ENCODE data around the gene KIAA0930.
"Not testable (repeated sequence)": the region's sequence is repeated elsewhere in the genome, so short reads cannot be mapped to it uniquely, and the experiment has no call there.

The KIAA0930 gene

DNA sequence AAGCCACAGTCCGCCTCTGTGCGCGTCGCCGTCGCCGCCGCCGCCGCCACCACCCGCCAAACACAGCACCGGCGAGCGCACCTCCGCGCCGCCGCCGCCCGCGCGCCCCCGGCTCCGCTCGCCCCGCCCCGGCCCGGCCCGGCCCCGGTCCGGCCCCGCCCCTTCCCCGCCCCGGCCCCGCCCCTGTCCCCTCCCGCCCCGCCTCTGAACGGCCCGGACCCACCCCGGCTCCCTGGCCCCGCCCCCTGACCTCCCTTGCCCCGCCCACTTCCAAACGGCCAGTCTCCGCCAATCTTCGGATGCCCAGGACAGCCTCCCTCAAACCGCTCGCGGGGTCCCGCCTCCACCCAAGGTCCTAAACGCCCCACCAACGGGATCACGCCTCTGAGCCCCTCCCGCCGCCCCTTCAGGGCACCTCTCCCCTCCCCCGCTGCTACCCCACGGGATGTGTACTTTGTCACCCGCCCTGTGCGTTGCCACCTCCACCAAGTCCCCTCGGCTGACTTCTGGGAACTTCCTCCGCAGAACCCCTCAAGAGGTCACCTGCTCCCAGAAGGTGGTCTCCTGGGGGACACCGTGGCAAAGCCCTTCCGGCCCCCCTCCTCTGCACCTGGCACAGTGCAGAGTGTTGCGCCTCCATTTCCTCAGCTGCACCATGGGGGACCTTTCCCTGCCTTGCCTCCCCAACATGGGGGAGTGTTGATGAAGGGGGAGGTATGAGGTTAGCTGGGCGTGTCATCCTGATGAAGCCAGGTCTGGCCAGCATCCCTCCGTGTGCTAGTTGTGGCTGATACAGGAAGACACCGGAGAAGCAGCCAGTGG is at the start of gene KIAA0930:
Gene KIAA0930, minus strand, starts transcription at position 85 of the 822 bp plus-strand sequence. CDS start 191 bp downstream, outside the sequence.
- DNase-seq (ENCODE audit: low read depth, low spot score): no peak

DNA sequence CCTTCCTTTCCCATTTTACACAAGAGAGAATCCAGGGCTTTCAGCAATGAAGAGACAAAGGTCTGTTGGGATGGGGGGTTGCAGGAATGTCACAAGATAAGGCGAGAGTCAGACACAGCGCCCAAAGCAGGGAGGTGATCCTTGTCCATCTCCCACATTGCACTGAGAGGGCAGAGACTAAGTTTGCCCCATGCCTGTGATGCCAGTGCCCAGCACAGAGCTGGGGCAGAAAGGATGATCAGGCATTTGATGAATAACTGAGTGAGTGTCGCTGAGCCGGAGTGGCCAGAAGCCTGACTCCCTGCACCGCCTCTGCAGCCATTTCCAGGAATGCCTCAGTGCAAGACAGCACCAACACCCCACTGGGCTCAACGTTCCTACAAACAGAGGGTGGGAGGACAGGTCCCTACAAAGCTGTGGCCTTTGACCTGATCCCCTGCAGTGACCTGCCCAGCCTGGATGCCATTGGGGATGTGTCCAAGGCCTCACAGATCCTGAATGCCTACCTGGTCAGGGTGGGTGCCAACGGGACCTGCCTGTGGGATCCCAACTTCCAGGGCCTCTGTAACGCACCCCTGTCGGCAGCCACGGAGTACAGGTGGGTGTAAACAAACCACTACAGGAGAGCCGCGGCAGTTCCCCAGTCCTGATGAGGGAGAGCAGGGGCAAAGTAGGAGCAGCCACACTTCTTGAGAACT is 46.3 kb upstream of the KIAA0930 start:
- no peak for DNase-seq (ENCODE audit: low read depth, low spot score)

DNA sequence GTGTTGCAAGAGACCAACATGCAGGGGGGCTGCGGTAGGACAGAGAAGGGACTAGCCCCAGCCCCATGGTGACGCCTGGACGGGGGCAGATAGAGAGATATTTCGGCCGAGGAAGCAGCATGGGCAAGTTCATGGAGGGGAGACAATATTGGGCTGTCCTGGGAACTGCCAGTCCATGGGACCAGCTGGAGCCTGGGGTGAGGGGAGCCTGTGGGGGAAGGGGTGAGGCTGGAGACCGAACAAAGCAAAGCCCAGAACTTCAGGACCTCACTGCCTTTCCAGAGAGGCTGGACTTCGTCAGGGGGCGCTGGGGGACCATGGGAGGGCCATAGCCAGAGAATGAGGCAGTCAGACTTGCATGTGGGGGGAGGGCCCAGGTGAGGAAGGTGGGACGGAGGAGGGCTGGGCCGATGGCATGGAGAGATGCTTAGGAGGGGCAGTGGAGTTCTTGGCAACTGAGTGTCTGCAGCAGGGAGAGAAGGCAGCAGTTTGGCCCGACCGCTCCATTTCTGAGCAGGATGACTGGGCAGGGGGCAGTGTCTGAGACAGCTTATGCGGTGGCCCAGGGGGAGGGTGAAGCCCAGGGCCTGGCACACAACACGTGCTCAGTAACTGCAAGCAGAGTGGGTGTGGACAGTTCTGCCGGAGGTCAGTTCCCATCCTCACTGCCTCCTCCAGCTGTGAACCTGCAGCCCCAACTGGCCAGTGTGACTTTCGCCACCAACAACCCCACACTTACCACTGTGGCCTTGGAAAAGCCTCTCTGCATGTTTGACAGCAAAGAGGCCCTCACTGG is 44.8 kb upstream of the KIAA0930 start:
- no peak for DNase-seq (ENCODE audit: low read depth, low spot score)

DNA sequence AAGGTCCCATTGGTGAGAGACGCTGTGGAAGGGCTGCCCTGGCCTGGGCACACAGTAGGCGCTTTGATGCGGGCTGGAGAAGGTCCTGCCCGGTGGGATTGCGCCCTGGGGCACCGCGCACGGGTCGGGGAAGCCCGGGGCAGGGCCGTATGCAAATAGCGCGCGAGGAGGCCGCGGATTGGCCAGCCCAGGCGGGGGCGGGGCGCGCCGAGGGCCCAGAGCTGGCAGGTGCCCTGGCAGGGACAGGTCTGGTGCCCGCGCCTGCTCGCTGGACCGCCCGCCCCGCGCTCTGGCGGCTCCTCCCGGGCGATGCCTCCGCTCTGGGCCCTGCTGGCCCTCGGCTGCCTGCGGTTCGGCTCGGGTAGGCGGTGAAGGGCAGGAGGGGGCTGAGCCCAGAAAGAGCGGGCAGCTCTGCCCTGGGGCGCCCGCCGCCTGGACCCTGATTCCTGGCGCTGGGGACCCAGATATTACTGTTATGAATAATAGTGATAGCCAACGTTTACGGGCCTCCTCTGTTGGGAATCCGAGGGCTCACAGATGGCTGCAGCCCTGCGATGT is 44.1 kb upstream of the KIAA0930 start, which contains the start of gene UPK3A:
Gene UPK3A, plus strand, starts transcription at position 245 of the 558 bp plus-strand sequence. Its CDS starts 65 bp downstream, at position 310.
- no peak for DNase-seq (ENCODE audit: low read depth, low spot score)

DNA sequence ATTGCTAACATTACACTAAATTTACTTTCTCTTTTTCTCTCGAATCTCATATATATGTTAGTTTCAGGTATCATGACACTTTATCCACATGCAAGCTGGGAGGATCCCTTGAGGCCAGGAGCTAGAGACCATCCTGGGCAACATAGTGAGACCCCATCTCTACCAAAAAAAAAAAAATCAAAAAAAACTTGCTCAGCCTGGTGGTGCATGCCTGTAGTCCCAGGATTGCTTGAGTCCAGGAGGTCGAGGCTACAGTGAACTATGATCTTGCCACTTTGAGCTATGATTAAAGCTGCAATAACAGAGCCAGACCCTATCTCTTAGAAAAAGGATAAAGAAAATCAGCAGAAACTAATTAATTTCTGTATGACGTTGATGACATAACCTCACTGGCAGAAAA is 40.3 kb upstream of the KIAA0930 start:
- no peak for DNase-seq (ENCODE audit: low read depth, low spot score)

DNA sequence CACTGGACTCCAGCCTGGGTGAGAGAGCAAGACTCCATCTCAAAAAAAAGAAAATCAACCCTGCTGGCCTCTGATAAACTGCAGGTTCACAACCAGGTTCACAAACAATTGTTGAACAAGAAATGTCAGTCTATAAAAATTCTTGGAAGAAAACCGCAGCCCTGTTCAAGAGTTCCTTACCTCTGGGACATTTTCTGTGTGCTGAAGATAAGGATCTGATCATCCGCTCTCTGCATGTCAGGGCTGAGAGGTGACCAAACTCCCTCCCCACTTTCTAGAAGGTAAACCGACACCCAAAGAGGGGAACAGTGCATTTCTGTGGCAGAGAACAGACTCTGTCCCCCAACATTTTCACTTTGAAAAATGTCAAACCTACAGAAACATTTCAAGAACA is 39.9 kb upstream of the KIAA0930 start:
- no peak for DNase-seq (ENCODE audit: low read depth, low spot score)

DNA sequence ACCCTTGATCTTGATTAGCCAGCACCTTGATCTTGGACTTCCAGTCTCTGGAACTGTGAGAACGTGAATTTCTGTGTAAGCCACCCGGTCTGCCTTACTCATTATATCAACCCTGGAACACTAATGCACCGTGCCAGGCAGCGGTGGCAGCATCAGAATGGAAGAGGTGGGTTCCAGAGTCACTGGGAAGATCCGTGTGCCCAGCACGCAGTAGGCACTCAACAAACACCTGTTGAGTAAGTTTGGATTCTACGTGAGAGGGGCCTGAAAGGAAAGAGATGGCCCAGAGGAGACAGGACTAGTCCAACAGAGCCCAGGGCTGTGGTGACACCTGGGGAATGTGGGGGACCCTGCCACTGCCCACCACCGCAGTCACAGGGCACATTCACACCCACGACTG is 37.4 kb upstream of the KIAA0930 start:
- DNase-seq (ENCODE audit: low read depth, low spot score): no peak

DNA sequence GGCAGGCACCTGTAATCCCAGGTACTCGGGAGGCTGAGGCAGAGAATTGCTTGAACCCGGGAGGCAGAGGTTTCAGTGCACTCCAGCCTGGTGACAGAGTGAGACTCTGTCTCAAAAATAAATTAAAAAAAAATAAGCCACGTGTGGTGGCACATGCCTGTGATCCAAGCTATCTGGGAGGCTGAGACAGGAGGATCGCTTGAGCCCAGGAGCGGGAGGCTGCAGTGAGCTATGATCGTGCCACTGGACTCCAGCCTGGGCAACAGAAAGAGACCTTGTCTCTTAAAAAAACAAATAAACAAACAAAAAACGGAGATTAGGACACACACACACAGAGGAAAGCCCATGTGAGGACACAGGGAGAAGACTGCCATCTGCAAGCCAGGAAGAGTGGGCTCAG is 37.0 kb upstream of the KIAA0930 start:
- DNase-seq (ENCODE audit: low read depth, low spot score): not testable (repeated sequence)

DNA sequence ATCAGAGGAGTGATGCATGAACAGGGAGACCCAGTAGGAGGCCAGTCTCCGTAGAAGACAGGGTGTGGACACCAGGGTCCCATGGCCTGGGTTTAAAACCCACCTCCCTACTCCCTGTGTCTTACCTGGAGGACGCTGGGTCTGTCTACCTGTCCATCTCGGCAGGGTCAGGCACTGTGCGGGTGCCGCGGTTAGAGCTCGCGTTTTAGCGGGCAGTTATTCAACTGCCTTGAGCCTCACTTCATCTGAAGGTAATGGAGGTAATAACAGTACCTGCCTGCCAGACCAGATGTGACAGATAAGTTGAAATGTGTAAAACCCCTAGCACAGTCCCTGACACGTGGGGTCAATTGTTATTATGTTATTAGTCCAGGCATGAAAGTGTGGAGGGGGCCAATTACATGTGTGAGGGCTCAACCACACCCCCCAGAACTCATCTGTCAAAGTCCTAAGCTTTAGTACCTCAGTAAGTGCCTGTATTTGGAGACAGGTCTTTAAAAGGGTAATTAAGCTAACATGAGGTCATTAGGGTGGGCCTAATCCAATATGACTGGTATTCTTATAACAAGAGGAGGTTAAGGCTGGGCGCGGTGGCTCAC is 35.9 kb upstream of the KIAA0930 start:
- no peak for DNase-seq (ENCODE audit: low read depth, low spot score)

DNA sequence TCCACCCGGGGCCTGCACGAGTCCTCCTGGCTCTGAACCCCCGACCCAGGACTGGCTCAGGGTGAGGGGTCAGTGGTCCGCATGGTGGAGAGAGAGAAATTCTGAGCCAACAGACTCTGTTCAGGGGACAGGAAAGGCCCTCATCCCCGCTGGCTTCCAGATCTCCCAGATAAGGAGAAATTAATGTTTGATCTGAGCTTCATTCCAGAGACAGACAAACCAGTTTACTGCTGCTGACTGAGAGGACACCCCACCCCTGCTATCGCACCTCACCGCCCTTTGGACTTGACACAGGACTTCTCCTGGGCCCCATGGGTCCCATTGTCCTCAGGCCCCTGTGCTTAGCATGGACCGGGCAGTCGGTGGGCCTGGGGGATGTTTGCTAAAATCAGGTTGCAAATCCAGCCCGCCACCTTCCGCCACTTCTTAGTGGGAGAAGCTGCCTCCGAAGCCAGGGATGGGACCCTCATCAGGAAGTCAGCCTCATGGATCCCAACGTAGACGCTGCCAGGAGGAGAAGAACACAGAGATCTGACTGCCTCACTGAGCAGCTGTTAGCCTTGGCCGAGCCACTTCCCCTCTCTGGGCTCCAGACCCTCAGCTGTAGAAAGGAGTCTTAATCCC is 32.9 kb upstream of the KIAA0930 start:
- no peak for DNase-seq (ENCODE audit: low read depth, low spot score)

DNA sequence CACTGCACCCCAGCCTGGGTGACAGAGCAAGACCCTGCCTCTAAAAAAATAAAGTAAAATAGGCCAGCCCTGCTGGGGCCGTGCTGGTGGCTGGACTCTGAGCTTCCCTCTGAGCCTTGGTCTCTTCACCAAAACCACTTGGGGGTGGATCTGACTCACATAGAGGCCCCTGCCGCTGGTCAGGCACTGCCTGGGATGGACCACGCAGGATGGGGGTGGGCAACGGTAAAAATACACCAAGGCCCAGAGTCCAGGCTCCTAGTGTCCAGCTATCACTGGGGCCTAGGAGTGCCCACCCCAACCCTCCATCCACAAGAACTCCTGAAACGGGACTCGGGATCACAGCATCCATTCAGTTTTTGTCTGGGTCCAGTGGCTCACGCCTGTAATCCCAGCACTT is 31.8 kb upstream of the KIAA0930 start:
- DNase-seq (ENCODE audit: low read depth, low spot score): no peak

DNA sequence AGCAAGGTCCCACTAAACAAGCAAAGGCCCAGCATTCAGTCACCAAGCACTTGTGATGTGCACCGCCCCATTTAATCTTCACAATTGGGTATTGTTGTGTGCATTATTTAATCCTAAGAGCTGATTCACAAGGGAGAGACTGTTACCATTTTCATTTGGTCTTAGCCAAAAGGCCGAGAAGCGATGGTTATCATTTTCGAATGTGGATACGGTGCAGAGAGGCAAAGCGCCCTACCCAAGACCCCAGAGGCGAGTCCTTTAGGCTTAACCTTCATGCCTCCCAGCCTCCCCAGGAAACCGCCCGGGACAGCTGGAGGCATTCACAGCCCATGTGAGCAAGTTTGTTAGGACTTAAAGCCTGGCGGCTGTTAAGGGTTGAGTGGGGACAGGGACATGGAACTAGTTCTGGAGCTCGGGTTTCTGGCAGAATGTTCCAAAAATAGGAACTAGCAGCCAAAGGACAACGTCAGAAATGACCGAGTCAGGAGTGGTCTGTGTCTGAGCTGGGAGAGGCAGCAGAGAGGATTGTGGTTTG is 31.0 kb upstream of the KIAA0930 start:
- DNase-seq (ENCODE audit: low read depth, low spot score): no peak

DNA sequence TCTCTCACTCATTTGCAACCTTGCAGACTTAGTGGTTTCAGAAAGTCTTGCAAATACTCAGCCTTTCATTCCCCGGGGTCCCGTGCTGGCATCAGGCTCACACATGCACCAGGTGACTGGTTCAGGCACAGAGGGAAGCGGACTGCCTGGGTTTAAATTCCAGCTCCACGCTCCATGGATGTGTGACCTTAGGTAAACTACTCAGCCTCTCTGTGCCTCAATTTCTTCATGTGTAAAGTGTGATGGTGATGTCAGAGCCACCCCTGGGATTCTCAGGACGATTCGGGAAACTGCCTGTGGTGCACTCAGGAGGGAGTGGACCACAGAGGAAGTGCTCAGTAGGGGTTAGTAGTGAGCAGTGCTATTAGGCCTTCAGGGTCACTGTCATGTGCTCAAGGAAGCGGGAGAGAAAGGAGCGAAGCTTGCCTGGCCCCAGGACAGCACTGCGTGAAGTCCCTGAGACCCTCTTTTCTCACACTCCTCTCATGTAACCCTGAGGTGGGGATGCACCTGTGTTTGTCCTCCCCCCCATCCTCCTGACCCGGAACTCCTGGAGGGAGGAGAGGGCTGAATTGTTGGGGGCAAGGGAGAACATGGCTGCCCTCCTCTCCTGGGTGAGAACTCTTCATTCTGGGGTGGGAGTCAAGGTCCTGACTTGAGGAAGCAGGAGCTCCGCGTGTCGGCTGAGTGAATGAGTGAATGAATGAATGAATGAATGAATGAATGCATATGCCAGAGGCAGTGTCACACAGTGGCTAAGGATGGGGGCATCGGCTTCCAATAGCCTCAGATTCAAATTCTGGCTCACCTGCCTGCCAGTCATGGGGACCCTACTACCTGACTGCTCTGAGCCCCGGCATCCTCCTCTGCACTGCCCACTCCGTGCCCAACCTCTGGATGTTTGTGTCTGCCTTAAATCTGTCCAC is 29.7 kb upstream of the KIAA0930 start:
- DNase-seq (ENCODE audit: low read depth, low spot score): no peak

DNA sequence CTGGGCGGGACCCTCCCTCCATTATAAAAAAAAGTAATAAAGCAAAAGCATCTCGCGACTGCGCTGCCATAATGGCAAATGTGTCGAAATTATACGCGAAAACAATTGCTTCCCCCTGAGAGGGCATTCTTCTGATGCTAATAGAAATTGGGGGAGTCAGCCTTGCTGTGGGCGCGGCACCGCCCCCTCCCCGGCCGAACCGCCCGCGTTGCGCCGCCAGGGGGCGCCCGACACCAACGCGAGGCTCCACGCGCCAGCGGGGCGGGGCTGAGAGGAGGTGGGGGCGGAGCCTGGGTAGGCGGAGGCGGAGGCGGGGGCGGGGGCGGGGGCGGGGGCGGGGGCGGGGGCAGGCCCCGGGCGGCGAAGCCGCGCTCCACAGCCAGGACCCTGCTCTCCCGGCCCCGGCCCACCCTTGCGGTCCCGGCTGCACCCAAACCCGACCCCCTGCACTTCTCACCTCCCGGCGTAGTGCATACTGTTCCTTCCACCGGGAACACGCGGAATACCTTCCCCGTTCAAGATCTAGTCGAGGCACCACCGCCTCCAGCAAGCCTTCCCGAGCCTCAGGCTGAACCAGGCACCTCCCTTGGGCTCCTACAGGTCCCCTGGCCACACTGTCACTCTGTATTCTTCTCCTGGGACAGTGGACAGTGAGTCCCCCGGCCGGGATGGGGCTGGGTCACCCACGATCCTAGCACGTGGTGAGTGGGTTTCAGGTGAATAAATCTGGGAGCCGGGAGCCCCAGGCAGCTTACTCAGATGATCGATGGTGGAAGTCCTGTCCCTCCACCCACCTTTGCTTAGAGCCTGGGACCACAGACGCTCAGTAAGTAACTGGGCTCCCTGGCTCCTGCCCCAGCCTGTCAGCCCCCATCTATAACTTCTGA is 28.5 kb upstream of the KIAA0930 start:
- DNase-seq (ENCODE audit: low read depth, low spot score): no peak

DNA sequence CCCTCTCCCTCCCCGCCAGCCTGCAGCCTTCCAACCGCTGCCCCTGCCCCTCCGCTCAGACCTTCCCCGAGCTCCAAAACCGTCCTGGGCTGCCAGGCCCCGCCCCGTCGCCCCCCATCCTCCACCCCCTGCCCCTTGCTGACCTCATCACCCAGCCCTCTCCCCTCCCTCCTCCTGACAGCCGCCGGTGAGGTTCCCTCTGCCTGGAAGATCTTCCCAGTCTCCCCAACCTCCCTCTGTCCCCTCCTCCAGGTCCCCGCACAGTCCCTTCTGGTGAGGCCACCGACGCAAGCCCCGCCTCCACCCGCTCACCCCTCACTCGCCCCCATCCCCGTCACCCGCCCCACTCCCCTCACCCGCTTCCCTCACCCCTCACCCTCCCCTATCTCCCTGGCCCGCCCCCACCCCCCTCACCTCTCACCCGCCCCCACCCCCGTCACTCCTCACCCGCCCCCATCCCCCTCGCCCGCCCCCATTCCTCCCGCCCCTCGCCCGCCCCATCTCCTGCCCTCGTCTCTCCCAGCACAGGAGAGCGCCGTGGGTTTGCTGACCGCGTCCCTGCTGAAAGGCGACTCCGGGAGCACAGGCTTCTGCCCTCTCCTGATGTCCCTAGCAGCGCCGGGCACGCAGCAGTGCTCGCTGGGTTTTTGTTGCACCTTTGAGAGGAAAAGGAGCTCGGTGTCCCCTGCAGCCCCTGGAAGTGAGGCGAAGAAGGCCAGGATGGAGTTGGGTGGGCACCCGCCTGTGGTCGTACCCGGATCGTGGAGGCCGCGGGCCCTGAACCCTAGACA is 27.7 kb upstream of the KIAA0930 start:
- DNase-seq (ENCODE audit: low read depth, low spot score): no peak

DNA sequence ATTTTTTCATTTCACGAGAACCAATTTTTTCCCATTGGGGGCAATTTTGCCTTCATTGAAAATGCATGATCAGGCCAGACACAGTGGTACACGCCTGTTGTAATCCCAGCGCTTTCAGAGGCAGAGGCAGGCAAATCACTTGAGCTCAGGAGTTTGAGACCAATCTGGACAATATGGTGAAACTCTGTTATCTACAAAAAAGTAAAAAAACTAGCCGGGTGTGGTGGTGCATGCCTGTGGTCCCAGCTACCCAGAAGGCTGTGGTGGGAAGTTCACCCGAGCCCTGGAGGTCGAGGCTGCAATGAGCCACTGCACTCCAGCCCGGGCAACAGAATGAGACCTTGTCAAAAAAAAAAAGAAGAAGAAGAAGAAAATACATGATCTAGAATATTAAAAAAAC is 24.8 kb upstream of the KIAA0930 start:
- no peak for DNase-seq (ENCODE audit: low read depth, low spot score)

DNA sequence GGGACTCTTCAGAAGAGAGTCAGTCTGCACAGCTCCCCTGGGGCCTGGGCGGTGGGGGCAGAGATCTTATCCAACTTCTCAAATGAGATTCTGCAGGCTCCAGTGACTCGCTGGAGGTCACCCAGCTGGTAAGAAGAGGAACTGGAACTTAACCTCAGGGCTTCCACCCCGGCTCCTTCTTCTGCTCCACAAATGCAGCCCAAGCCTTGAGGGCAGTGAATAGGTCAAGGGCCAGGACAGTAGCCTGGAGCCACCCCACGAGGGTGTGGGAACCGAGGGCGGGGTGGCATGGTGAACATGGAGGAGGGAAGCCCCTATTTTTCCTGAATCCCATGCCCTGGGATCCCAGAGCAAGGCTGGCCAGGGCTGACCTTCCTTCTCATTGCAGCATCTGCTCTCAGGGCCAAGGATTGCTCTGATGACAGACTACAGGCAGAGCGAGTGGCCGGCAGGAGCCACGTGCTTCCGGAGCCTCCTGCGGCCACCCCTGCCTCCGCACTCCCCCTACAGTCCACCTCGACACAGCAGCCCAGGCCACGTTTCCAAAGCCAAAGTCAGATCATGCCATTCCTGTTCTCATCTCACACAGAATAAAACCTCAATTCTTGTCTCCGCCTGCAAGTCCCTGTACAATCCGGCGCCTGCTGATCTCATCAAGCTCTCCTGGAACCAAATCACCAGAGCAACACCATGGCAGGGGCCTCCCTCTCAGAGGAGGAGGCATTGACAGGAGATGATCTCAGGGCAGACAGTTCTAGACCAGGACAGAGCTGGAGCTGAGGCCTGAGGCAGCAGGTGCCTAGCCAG is 23.0 kb upstream of the KIAA0930 start:
- no peak for DNase-seq (ENCODE audit: low read depth, low spot score)

Measured in brain pericyte (primary cell).